ENCODE results near the gene CALCR. TPM values are rescaled to one million over a fixed set of nuclear protein-coding genes. Genes with fewer than 3 reads are reported as not detected.

The CALCR gene
- total RNA-seq, 2 experiments from 2014 or later = not detected

DNA sequence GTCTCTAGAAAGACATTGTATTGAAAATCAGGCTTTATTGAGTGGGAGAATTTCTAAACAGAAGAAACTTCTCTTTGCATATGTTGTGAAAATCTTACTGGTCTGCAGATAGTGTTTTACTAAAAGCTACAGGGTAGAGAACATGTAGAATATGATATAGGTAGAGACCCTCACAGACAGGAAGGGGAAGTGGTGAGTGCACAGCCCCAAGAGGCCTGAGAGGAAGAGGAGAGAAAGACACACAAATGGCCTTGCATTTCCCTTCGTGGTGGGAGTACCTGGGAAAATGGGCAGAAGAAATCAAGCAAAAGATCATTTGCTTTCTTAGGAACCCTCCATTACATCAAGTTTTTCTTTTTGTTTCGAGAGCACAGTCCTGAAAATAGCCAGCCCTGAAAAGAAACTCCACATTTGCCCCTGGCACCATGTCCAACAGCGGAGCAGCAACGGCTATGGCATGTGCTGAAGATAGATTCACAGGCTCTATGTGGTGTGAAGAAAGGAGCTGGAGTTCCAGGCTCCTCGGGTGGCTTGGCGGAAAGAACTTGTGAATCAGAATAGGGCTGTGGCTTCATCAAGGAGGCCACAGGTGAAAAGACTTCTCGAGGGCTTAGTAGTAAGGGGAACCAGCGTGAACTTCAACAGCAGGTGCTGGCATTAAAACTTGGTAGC is 143.5 kb downstream of the CALCR start:
- intact Hi-C loops (cut with micrococcal nuclease) = no loop called here
- no peak overlapping the region for H3K4me3 Mint-ChIP-seq
- DNase-seq = peak; percentile 4
- peaks cover 24% of the 10 kb centered on the region for H3K4me1 Mint-ChIP-seq (ENCODE audit: low read depth)
- H3K27ac Mint-ChIP-seq = peak overlapping the region; percentile 60
- H3K36me3 Mint-ChIP-seq (ENCODE audit: low read depth) = no peaks in the 10 kb centered on the region
- CTCF ChIA-PET = interaction anchor here (1.0 to 2.3 kb wide), 3 partner anchors 10 to 16 kb away, joined by 3 to 13 read pairs (median 3); no protein-coding TSS in a partner anchor
- H3K9me3 Mint-ChIP-seq = no peaks in the 10 kb centered on the region
- peak; percentile 68 for ATAC-seq
- TF ChIP-seq, protein P1, sequence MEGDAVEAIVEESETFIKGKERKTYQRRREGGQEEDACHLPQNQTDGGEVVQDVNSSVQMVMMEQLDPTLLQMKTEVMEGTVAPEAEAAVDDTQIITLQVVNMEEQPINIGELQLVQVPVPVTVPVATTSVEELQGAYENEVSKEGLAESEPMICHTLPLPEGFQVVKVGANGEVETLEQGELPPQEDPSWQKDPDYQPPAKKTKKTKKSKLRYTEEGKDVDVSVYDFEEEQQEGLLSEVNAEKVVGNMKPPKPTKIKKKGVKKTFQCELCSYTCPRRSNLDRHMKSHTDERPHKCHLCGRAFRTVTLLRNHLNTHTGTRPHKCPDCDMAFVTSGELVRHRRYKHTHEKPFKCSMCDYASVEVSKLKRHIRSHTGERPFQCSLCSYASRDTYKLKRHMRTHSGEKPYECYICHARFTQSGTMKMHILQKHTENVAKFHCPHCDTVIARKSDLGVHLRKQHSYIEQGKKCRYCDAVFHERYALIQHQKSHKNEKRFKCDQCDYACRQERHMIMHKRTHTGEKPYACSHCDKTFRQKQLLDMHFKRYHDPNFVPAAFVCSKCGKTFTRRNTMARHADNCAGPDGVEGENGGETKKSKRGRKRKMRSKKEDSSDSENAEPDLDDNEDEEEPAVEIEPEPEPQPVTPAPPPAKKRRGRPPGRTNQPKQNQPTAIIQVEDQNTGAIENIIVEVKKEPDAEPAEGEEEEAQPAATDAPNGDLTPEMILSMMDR (IDR thresholded peaks at IDR 0.05) = no peak
- POLR2A ChIA-PET = no interaction called here
- H3K27me3 Mint-ChIP-seq = no peaks in the 10 kb centered on the region

DNA sequence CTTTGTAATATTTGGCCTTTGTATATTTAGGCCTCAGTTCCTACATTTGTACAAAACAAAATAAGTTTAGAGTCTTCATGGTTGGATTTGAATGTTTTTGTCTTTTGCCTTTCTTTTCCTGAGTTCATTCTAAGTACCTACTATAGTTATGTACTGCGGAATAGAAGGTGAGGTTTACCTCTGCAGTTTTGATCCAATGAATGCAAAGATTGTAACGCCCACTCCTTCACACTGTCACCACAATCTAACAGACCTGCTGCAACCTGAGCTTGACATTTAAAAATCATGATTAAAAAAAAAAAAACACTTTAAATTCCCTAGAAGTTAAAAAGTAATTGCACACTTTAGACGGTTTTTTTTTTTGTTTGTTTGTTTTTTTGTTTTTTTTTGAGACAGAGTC is 145.0 kb downstream of the CALCR start:
- Mint-ChIP-seq H3K27me3 (no peaks in the 10 kb centered on the region), H3K36me3 (ENCODE audit: low read depth) (no peaks in the 10 kb centered on the region), H3K27ac (no peak overlapping the region), H3K4me3 (no peak overlapping the region), H3K9me3 (no peaks in the 10 kb centered on the region), H3K4me1 (ENCODE audit: low read depth) (peaks cover 24% of the 10 kb centered on the region)
- ChIA-PET POLR2A (no interaction called here), CTCF (interaction anchor here (2.3 kb wide), 1 partner anchor 13 kb away, joined by 13 read pairs; no protein-coding TSS in a partner anchor)
- ATAC-seq (peak; percentile 68), DNase-seq (peak; percentile 46)
- intact Hi-C loops (cut with micrococcal nuclease) = no loop called here
- TF ChIP-seq, protein P1 (IDR thresholded peaks at IDR 0.05) = no peak

DNA sequence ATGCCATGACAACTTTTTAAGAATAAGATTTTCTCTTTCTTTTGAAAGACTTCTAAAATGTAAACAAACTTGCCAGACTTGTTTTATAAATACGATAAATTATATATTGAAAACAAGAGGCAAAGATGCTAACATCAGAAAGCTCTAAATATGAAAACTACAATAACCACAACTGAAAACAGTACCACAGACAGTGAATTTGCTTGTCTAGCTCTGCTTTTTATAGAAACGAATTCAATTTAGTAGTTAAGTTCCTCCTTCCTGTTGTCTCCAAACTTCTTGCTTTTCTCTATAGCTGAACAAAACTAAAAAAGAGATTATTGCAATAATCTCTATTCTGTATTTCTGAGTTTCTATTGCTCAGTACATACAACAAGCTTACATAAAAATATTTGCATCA is 147.4 kb downstream of the CALCR start:
- CTCF ChIA-PET = no interaction called here
- POLR2A ChIA-PET = no interaction called here
- TF ChIP-seq, protein P1 (IDR thresholded peaks at IDR 0.05) = no peak
- H3K27ac Mint-ChIP-seq = no peak overlapping the region
- peaks cover 24% of the 10 kb centered on the region for H3K4me1 Mint-ChIP-seq (ENCODE audit: low read depth)
- intact Hi-C loops (cut with micrococcal nuclease) = no loop called here
- H3K9me3 Mint-ChIP-seq = no peaks in the 10 kb centered on the region
- no peaks in the 10 kb centered on the region for H3K27me3 Mint-ChIP-seq
- ATAC-seq = no peak
- DNase-seq = no peak
- no peaks in the 10 kb centered on the region for H3K36me3 Mint-ChIP-seq (ENCODE audit: low read depth)
- no peak overlapping the region for H3K4me3 Mint-ChIP-seq

DNA sequence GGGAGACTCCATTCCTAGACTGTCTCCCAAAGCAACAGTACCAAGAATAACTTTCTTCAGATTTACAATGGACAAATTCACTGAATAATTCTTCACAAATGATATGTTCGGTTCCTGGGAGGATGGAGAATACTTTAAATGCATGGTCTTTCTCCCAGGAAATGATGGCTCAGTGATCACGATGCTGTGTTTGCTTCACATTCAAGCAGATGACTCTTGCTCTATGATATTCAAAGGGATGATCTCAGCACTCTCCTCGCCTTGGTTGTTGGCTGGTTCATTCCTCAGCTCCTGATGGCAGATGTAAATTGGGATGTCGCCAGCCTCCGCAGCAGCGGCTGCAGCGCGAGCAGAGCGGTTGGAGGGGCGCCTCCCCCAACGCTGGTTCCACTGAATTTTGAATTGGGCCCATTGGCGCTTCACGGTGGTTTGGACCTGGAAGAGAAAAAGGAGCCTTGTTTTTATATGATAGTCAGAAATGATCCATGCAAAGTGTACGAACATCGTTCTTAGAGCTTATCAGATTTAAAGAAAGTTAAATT is 148.3 kb downstream of the CALCR start:
- ChIA-PET CTCF (interaction anchor here (0.6 kb wide), 1 partner anchor 86 kb away, joined by 3 read pairs; no protein-coding TSS in a partner anchor), POLR2A (no interaction called here)
- Mint-ChIP-seq H3K36me3 (ENCODE audit: low read depth) (no peaks in the 10 kb centered on the region), H3K27ac (no peak overlapping the region), H3K4me3 (no peak overlapping the region), H3K4me1 (ENCODE audit: low read depth) (peaks cover 16% of the 10 kb centered on the region), H3K27me3 (no peaks in the 10 kb centered on the region), H3K9me3 (no peaks in the 10 kb centered on the region)
- no peak for ATAC-seq
- intact Hi-C loops (cut with micrococcal nuclease) = no loop called here
- DNase-seq = no peak
- TF ChIP-seq, protein P1 (IDR thresholded peaks at IDR 0.05) = no peak

DNA sequence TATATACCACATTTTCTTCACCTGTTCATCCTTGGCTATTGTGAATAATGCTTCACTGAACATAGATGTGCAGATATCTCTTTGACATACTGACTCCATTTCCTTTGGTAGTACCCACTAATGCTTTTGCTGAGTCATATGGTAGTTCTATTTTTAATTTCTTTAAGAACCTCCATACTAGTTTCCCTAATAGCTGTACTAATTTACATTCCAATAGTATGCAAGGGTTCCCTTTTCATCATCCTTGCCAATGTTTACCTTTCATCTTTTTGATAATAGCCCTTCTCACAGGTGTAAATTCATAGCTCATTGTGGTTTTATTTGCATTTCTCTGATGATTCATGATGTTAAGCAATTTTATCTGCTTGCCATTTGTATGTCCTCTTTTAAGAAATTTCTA is 159.9 kb downstream of the CALCR start:
- POLR2A ChIA-PET = no interaction called here
- H3K4me1 Mint-ChIP-seq (ENCODE audit: low read depth) = no peaks in the 10 kb centered on the region
- H3K27me3 Mint-ChIP-seq = no peaks in the 10 kb centered on the region

More for the DNA sequence above, 159.9 kb downstream of the CALCR start:
- ATAC-seq (no peak), DNase-seq (no peak)
- CTCF ChIA-PET = interaction anchor here (0.7 kb wide), 1 partner anchor 1916 kb away, joined by 3 read pairs; no protein-coding TSS in a partner anchor
- no peak overlapping the region for H3K27ac Mint-ChIP-seq
- no peaks in the 10 kb centered on the region for H3K9me3 Mint-ChIP-seq
- TF ChIP-seq, protein P1 (IDR thresholded peaks at IDR 0.05) = no peak
- no peak overlapping the region for H3K4me3 Mint-ChIP-seq
- no peaks in the 10 kb centered on the region for H3K36me3 Mint-ChIP-seq (ENCODE audit: low read depth)
- intact Hi-C loops (cut with micrococcal nuclease) = no loop called here
